Astrocyte (in vitro differentiated cells and primary cell): ENCODE data around the gene FRMD5. TPM values are rescaled to one million over a fixed set of nuclear protein-coding genes. Genes with fewer than 3 reads are reported as not detected.

Experiments used
- DNase-seq: peaks from one replicate; pipeline ENCODE4 v3.0.0-alpha.2; 2010; ENCODE audit warnings: low read depth
- FAIRE-seq: peaks from 2 replicates; lab custom pipeline; 2011; peaks lifted over from hg19 to GRCh38; lab: Jason Lieb, UNC
- H2AFZ ChIP-seq: 2 replicates; pipeline ENCODE4 v1.6.0; 2012; ENCODE audit warnings: low read depth, low read length, inconsistent platforms
- H3K27ac ChIP-seq: 2 replicates; pipeline ENCODE4 v1.5.1; 2011; ENCODE audit warnings: low read depth, low read length, inconsistent platforms
- H3K27me3 ChIP-seq: 2 replicates; pipeline ENCODE4 v1.6.0; 2011; ENCODE audit warnings: low read length, inconsistent platforms; ENCODE audit not compliant: insufficient read depth
- H3K36me3 ChIP-seq: 2 replicates; pipeline ENCODE4 v1.5.1; 2011; ENCODE audit warnings: low read length, inconsistent platforms; ENCODE audit not compliant: insufficient read depth
- H3K4me1 ChIP-seq: 2 replicates; pipeline ENCODE4 v1.5.1; 2011; ENCODE audit warnings: low read length, inconsistent platforms; ENCODE audit not compliant: insufficient read depth
- H3K4me2 ChIP-seq: 2 replicates; pipeline ENCODE4 v1.6.0; 2012; ENCODE audit warnings: low read length, inconsistent platforms
- H3K4me3 ChIP-seq: 2 replicates; pipeline ENCODE4 v1.5.1; 2011; ENCODE audit warnings: low read depth, mild to moderate bottlenecking, low read length, inconsistent platforms; ENCODE audit not compliant: insufficient read depth
- H3K79me2 ChIP-seq: 2 replicates; pipeline ENCODE4 v1.6.0; 2012; ENCODE audit warnings: mild to moderate bottlenecking, low read length, inconsistent platforms; ENCODE audit not compliant: insufficient read depth
- H3K9ac ChIP-seq: 2 replicates; pipeline ENCODE4 v1.6.0; 2012; ENCODE audit warnings: mild to moderate bottlenecking, low read length, inconsistent platforms
- H3K9me3 ChIP-seq: 2 replicates; pipeline ENCODE4 v1.5.1; 2012; ENCODE audit warnings: low read depth, mild to moderate bottlenecking, low read length, inconsistent platforms; ENCODE audit not compliant: insufficient read depth
- H4K20me1 ChIP-seq: 2 replicates; pipeline ENCODE4 v1.6.0; 2012; ENCODE audit warnings: low read length, inconsistent platforms; ENCODE audit not compliant: insufficient read depth
- H3K27ac Mint-ChIP-seq: one replicate; pipeline ENCODE4 v1.8.0; 2021; ENCODE audit warnings: mild to moderate bottlenecking, mixed read lengths; ENCODE audit not compliant: unreplicated experiment
- H3K27me3 Mint-ChIP-seq: one replicate; pipeline ENCODE4 v1.8.0; 2021; ENCODE audit warnings: low read depth, mixed read lengths; ENCODE audit not compliant: unreplicated experiment
- H3K36me3 Mint-ChIP-seq: one replicate; pipeline ENCODE4 v1.8.0; 2021; ENCODE audit warnings: low read depth, mixed read lengths; ENCODE audit not compliant: unreplicated experiment
- H3K4me1 Mint-ChIP-seq: one replicate; pipeline ENCODE4 v1.8.0; 2021; ENCODE audit warnings: low read depth, mixed read lengths; ENCODE audit not compliant: unreplicated experiment
- H3K4me3 Mint-ChIP-seq: one replicate; pipeline ENCODE4 v1.8.0; 2021; ENCODE audit warnings: mild to moderate bottlenecking, moderate library complexity, mixed read lengths; ENCODE audit not compliant: unreplicated experiment
- H3K9me3 Mint-ChIP-seq: one replicate; pipeline ENCODE4 v1.8.0; 2021; ENCODE audit warnings: mild to moderate bottlenecking, mixed read lengths; ENCODE audit not compliant: unreplicated experiment
- EZH2 ChIP-seq: IDR thresholded peaks from 2 replicates; pipeline ENCODE4 v1.6.1; 2012; ENCODE audit warnings: mild to moderate bottlenecking, low read length, inconsistent platforms; ENCODE audit not compliant: insufficient read depth
- total RNA-seq: library from RNA; stranded (reverse); gene quantifications from 2 replicates; pipeline ENCODE4 v1.2.1, GENCODE V29; 2021
- TF ChIP-seq, protein P1 (sequence below): IDR thresholded peaks from 2 replicates; pipeline ENCODE4 v1.5.1; 2011; ENCODE audit warnings: low read depth, mild to moderate bottlenecking, inconsistent platforms, low read length, moderate library complexity; ENCODE audit not compliant: insufficient read depth

The FRMD5 gene
- total RNA-seq, 1 donor from 2014 or later: 19.6 TPM

DNA sequence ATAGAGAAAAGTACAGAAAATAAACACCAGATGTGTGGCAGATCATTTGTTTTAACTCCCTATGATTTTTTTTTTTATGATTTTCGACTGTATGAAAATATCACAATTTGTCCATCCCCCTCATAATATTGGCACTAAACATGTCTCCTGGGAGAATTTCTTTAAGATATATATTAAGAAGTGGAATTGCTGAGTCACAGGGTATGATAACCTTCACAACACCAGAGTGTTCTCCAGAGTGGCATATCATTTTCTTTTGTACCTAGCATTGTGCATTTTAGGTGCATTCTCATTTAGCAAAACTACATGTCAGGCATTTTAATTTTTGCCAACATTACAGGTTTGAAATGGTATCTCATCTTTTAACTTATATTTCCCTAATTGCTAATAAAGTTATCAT lies 170.9 kb downstream of the FRMD5 start:
- DNase-seq (no peak), FAIRE-seq (no peak)
- Mint-ChIP-seq H3K9me3 (no peaks in the 10 kb centered on the region), H3K4me1 (peaks cover 18% of the 10 kb centered on the region), H3K27ac (no peak overlapping the region), H3K4me3 (no peak overlapping the region), H3K36me3 (no peaks in the 10 kb centered on the region), H3K27me3 (no peaks in the 10 kb centered on the region)
- Histone ChIP-seq H3K27me3 (no peaks in the 10 kb centered on the region), H3K79me2 (peaks cover 69% of the 10 kb centered on the region), H3K9ac (no peak overlapping the region), H3K4me2 (no peak overlapping the region), H3K27ac (no peak overlapping the region), H3K9me3 (no peaks in the 10 kb centered on the region), H3K4me3 (no peak overlapping the region), H4K20me1 (peaks cover under 1% of the 10 kb centered on the region), H2AFZ (no peak overlapping the region), H3K4me1 (peaks cover 14% of the 10 kb centered on the region), H3K36me3 (no peaks in the 10 kb centered on the region)
- TF ChIP-seq, protein P1, sequence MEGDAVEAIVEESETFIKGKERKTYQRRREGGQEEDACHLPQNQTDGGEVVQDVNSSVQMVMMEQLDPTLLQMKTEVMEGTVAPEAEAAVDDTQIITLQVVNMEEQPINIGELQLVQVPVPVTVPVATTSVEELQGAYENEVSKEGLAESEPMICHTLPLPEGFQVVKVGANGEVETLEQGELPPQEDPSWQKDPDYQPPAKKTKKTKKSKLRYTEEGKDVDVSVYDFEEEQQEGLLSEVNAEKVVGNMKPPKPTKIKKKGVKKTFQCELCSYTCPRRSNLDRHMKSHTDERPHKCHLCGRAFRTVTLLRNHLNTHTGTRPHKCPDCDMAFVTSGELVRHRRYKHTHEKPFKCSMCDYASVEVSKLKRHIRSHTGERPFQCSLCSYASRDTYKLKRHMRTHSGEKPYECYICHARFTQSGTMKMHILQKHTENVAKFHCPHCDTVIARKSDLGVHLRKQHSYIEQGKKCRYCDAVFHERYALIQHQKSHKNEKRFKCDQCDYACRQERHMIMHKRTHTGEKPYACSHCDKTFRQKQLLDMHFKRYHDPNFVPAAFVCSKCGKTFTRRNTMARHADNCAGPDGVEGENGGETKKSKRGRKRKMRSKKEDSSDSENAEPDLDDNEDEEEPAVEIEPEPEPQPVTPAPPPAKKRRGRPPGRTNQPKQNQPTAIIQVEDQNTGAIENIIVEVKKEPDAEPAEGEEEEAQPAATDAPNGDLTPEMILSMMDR: no peak
- TF ChIP-seq EZH2: no peak

DNA sequence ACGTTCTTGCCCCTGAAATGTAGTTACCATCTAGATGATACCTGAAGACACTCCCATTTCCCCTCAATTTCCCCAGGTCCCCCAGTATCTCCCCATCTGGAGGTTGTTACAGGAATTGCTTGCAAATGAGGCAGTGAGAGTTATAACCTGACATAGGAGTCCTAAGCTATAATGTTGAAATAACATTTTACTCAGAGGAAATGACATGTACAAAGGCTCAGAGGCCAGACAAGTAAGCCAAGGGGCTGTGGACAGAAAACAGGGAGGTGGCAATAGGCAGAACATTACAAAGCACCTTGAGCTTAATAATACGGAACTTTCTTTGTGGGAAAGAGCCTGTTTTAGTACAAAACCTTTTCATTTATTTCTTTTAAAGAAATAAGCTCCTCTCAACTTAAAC lies 171.9 kb downstream of the FRMD5 start:
- H3K27ac ChIP-seq: no peak overlapping the region
- H3K4me1 ChIP-seq: peaks cover 4% of the 10 kb centered on the region
- no peaks in the 10 kb centered on the region for H3K36me3 Mint-ChIP-seq
- no peak overlapping the region for H2AFZ ChIP-seq
- H3K36me3 ChIP-seq: no peaks in the 10 kb centered on the region
- H3K9me3 ChIP-seq: no peaks in the 10 kb centered on the region
- no peaks in the 10 kb centered on the region for H3K9me3 Mint-ChIP-seq
- FAIRE-seq (no peak), DNase-seq (no peak)
- H3K27me3 ChIP-seq: no peaks in the 10 kb centered on the region
- TF ChIP-seq, protein P1: no peak
- TF ChIP-seq EZH2: no peak
- H3K4me3 Mint-ChIP-seq: no peak overlapping the region
- no peak overlapping the region for H3K9ac ChIP-seq
- H3K4me2 ChIP-seq: no peak overlapping the region
- peaks cover 11% of the 10 kb centered on the region for H3K4me1 Mint-ChIP-seq
- peaks cover 62% of the 10 kb centered on the region for H3K79me2 ChIP-seq
- H3K4me3 ChIP-seq: no peak overlapping the region
- no peak overlapping the region for H3K27ac Mint-ChIP-seq
- no peaks in the 10 kb centered on the region for H4K20me1 ChIP-seq
- no peaks in the 10 kb centered on the region for H3K27me3 Mint-ChIP-seq

DNA sequence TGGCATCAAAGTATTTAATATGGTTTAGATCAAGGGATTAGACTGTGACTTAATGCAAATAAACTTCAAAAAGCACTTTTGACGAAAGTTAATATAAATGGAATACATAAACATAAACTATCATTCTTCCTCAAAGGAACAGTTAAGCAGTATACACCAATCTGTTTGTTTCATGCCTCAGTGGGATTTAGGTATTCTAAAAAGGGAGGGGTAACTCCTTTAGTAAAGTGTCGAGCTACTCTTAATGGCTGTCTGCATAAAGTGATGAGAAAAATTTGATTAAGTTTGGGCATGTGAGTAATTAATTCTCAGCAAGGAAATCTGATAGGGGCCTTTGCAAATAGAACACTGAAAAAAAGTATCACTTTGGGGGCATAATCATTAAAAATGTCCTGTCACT lies 176.9 kb downstream of the FRMD5 start:
- H4K20me1 ChIP-seq: peaks cover 5% of the 10 kb centered on the region
- H3K4me3 ChIP-seq: no peak overlapping the region
- H3K4me1 ChIP-seq: no peaks in the 10 kb centered on the region
- Mint-ChIP-seq H3K4me1 (no peaks in the 10 kb centered on the region), H3K36me3 (peaks cover 2% of the 10 kb centered on the region), H3K27me3 (no peaks in the 10 kb centered on the region), H3K27ac (no peak overlapping the region), H3K4me3 (no peak overlapping the region), H3K9me3 (no peaks in the 10 kb centered on the region)
- H3K9me3 ChIP-seq: no peaks in the 10 kb centered on the region
- no peak overlapping the region for H2AFZ ChIP-seq
- no peaks in the 10 kb centered on the region for H3K36me3 ChIP-seq
- no peak for DNase-seq
- no peak for FAIRE-seq
- no peak overlapping the region for H3K9ac ChIP-seq
- H3K4me2 ChIP-seq: no peak overlapping the region
- H3K79me2 ChIP-seq: peaks cover 41% of the 10 kb centered on the region
- TF ChIP-seq EZH2: no peak
- no peaks in the 10 kb centered on the region for H3K27me3 ChIP-seq
- no peak overlapping the region for H3K27ac ChIP-seq
